Activated naive CD4-positive, alpha-beta T cell treated with anti-CD3 and anti-CD28 coated beads, Interleukin-2, amount 50 U/mL, for 24 hours (primary cell): ENCODE results near the gene COL5A2.

Source experiments
- H3K27ac Mint-ChIP-seq: one replicate; pipeline ENCODE4 v1.8.0; 2021; ENCODE audit warnings: mild to moderate bottlenecking, mixed read lengths
- H3K27me3 Mint-ChIP-seq: one replicate; pipeline ENCODE4 v1.8.0; 2021; ENCODE audit warnings: mixed read lengths
- H3K36me3 Mint-ChIP-seq: one replicate; pipeline ENCODE4 v1.8.0; 2021; ENCODE audit warnings: mixed read lengths
- H3K4me1 Mint-ChIP-seq: one replicate; pipeline ENCODE4 v1.8.0; 2021; ENCODE audit warnings: mixed read lengths
- H3K4me3 Mint-ChIP-seq: one replicate; pipeline ENCODE4 v1.8.0; 2021; ENCODE audit warnings: mild to moderate bottlenecking, mixed read lengths
- H3K9me3 Mint-ChIP-seq: one replicate; pipeline ENCODE4 v1.8.0; 2021; ENCODE audit warnings: mixed read lengths

COL5A2 gene

GRCh38 chr2:189111063-189111715 is 68.4 kb downstream of the COL5A2 start:
- Mint-ChIP-seq H3K27ac (no peak overlapping the region), H3K9me3 (no peaks in the 10 kb centered on the region), H3K4me3 (no peak overlapping the region), H3K36me3 (no peaks in the 10 kb centered on the region), H3K4me1 (peaks cover 7% of the 10 kb centered on the region), H3K27me3 (no peaks in the 10 kb centered on the region)

GRCh38 chr2:189109921-189110397 is 69.6 kb downstream of the COL5A2 start:
- peaks cover 6% of the 10 kb centered on the region for H3K4me1 Mint-ChIP-seq
- H3K36me3 Mint-ChIP-seq, result no peaks in the 10 kb centered on the region
- no peaks in the 10 kb centered on the region for H3K27me3 Mint-ChIP-seq
- H3K4me3 Mint-ChIP-seq, result no peak overlapping the region
- H3K9me3 Mint-ChIP-seq, result no peaks in the 10 kb centered on the region
- H3K27ac Mint-ChIP-seq, result no peak overlapping the region

GRCh38 chr2:189104934-189105333 is 74.6 kb downstream of the COL5A2 start:
- Mint-ChIP-seq H3K4me1 (peaks cover 12% of the 10 kb centered on the region), H3K36me3 (no peaks in the 10 kb centered on the region), H3K27ac (no peak overlapping the region), H3K27me3 (no peaks in the 10 kb centered on the region), H3K4me3 (no peak overlapping the region), H3K9me3 (no peaks in the 10 kb centered on the region)

GRCh38 chr2:189102735-189103134 is 76.8 kb downstream of the COL5A2 start:
- no peaks in the 10 kb centered on the region for H3K9me3 Mint-ChIP-seq
- no peak overlapping the region for H3K27ac Mint-ChIP-seq
- no peak overlapping the region for H3K4me3 Mint-ChIP-seq
- peaks cover 12% of the 10 kb centered on the region for H3K4me1 Mint-ChIP-seq
- no peaks in the 10 kb centered on the region for H3K36me3 Mint-ChIP-seq
- H3K27me3 Mint-ChIP-seq, result no peaks in the 10 kb centered on the region

GRCh38 chr2:189097934-189098333 is 81.6 kb downstream of the COL5A2 start:
- H3K27me3 Mint-ChIP-seq, result no peaks in the 10 kb centered on the region
- no peaks in the 10 kb centered on the region for H3K9me3 Mint-ChIP-seq
- H3K4me1 Mint-ChIP-seq, result no peaks in the 10 kb centered on the region
- H3K36me3 Mint-ChIP-seq, result no peaks in the 10 kb centered on the region
- no peak overlapping the region for H3K4me3 Mint-ChIP-seq
- no peak overlapping the region for H3K27ac Mint-ChIP-seq

GRCh38 chr2:189096769-189097447 is 82.7 kb downstream of the COL5A2 start:
- Mint-ChIP-seq H3K9me3 (no peaks in the 10 kb centered on the region), H3K27ac (no peak overlapping the region), H3K27me3 (no peaks in the 10 kb centered on the region), H3K36me3 (no peaks in the 10 kb centered on the region), H3K4me3 (no peak overlapping the region), H3K4me1 (no peaks in the 10 kb centered on the region)

- Mint-ChIP-seq H3K4me1 (peaks cover 2% of the 10 kb centered on the region), H3K4me3 (no peak overlapping the region), H3K9me3 (no peaks in the 10 kb centered on the region), H3K27me3 (no peaks in the 10 kb centered on the region), H3K27ac (no peak overlapping the region), H3K36me3 (no peaks in the 10 kb centered on the region)
These were observed 84.5 kb downstream of the COL5A2 start for GRCh38 chr2:189095101-189095500.

GRCh38 chr2:189092936-189093335 is 86.6 kb downstream of the COL5A2 start:
- Mint-ChIP-seq H3K4me1 (peaks cover 5% of the 10 kb centered on the region), H3K9me3 (no peaks in the 10 kb centered on the region), H3K27me3 (no peaks in the 10 kb centered on the region), H3K27ac (no peak overlapping the region), H3K36me3 (no peaks in the 10 kb centered on the region), H3K4me3 (no peak overlapping the region)

GRCh38 chr2:189091253-189091652 is 88.3 kb downstream of the COL5A2 start:
- no peaks in the 10 kb centered on the region for H3K36me3 Mint-ChIP-seq
- H3K9me3 Mint-ChIP-seq, result no peaks in the 10 kb centered on the region
- peaks cover 5% of the 10 kb centered on the region for H3K4me1 Mint-ChIP-seq
- no peak overlapping the region for H3K27ac Mint-ChIP-seq
- no peak overlapping the region for H3K4me3 Mint-ChIP-seq
- no peaks in the 10 kb centered on the region for H3K27me3 Mint-ChIP-seq

GRCh38 chr2:189088591-189089205 is 90.9 kb downstream of the COL5A2 start:
- Mint-ChIP-seq H3K27ac (no peak overlapping the region), H3K36me3 (no peaks in the 10 kb centered on the region), H3K27me3 (no peaks in the 10 kb centered on the region), H3K4me3 (no peak overlapping the region), H3K4me1 (peaks cover 5% of the 10 kb centered on the region), H3K9me3 (no peaks in the 10 kb centered on the region)

GRCh38 chr2:189086710-189087109 is 92.9 kb downstream of the COL5A2 start:
- Mint-ChIP-seq H3K4me1 (peaks cover 5% of the 10 kb centered on the region), H3K36me3 (peaks cover 3% of the 10 kb centered on the region), H3K9me3 (no peaks in the 10 kb centered on the region), H3K4me3 (no peak overlapping the region), H3K27me3 (no peaks in the 10 kb centered on the region), H3K27ac (no peak overlapping the region)

GRCh38 chr2:189086250-189086649 is 93.3 kb downstream of the COL5A2 start:
- H3K4me1 Mint-ChIP-seq, result peaks cover 5% of the 10 kb centered on the region
- no peak overlapping the region for H3K4me3 Mint-ChIP-seq
- H3K36me3 Mint-ChIP-seq, result peaks cover 3% of the 10 kb centered on the region
- H3K9me3 Mint-ChIP-seq, result no peaks in the 10 kb centered on the region
- no peak overlapping the region for H3K27ac Mint-ChIP-seq
- no peaks in the 10 kb centered on the region for H3K27me3 Mint-ChIP-seq

GRCh38 chr2:189083606-189084005 is 96.0 kb downstream of the COL5A2 start:
- H3K27me3 Mint-ChIP-seq, result no peaks in the 10 kb centered on the region
- H3K36me3 Mint-ChIP-seq, result peaks cover 3% of the 10 kb centered on the region
- no peak overlapping the region for H3K4me3 Mint-ChIP-seq
- no peaks in the 10 kb centered on the region for H3K9me3 Mint-ChIP-seq
- H3K27ac Mint-ChIP-seq, result no peak overlapping the region
- no peaks in the 10 kb centered on the region for H3K4me1 Mint-ChIP-seq

GRCh38 chr2:189083106-189083505 is 96.5 kb downstream of the COL5A2 start:
- no peak overlapping the region for H3K27ac Mint-ChIP-seq
- H3K9me3 Mint-ChIP-seq, result no peaks in the 10 kb centered on the region
- H3K27me3 Mint-ChIP-seq, result no peaks in the 10 kb centered on the region

GRCh38 chr2:189082376-189082975 is 97.1 kb downstream of the COL5A2 start:
- Mint-ChIP-seq H3K27me3 (no peaks in the 10 kb centered on the region), H3K27ac (no peak overlapping the region), H3K9me3 (no peaks in the 10 kb centered on the region), H3K4me1 (no peaks in the 10 kb centered on the region), H3K36me3 (peaks cover 3% of the 10 kb centered on the region), H3K4me3 (no peak overlapping the region)

More at GRCh38 chr2:189083106-189083505, 96.5 kb downstream of the COL5A2 start:
- Mint-ChIP-seq H3K36me3 (peaks cover 3% of the 10 kb centered on the region), H3K4me3 (no peak overlapping the region), H3K4me1 (no peaks in the 10 kb centered on the region)

- peaks cover 3% of the 10 kb centered on the region for H3K36me3 Mint-ChIP-seq
- H3K4me3 Mint-ChIP-seq, result no peak overlapping the region
- H3K27me3 Mint-ChIP-seq, result no peaks in the 10 kb centered on the region
- H3K27ac Mint-ChIP-seq, result no peak overlapping the region
- no peaks in the 10 kb centered on the region for H3K9me3 Mint-ChIP-seq
- no peaks in the 10 kb centered on the region for H3K4me1 Mint-ChIP-seq
These were observed 103.0 kb downstream of the COL5A2 start for GRCh38 chr2:189076572-189076971.
